NCI-H2171 (cell line): Measurements from ENCODE around the gene ARID3A.
A peak's percentile ranks its signal among the peaks of the same experiment; 100 is the strongest.
"Not testable (repeated sequence)": the region's sequence is repeated elsewhere in the genome, so short reads cannot be mapped to it uniquely, and the experiment has no call there.

Experiments
- DNase-seq: peaks from one replicate; lab custom pipeline; 2025; lab: John Stamatoyannopoulos, UW

ARID3A gene

GRCh38 chr19:947707-948539, 22.1 kb downstream of the ARID3A start:
- DNase-seq: no peak

GRCh38 chr19:948842-949496, 23.1 kb downstream of the ARID3A start:
- no peak for DNase-seq

GRCh38 chr19:950352-951066, 24.7 kb downstream of the ARID3A start:
- no peak for DNase-seq

GRCh38 chr19:952049-952679, 26.3 kb downstream of the ARID3A start:
- DNase-seq: no peak

DNA sequence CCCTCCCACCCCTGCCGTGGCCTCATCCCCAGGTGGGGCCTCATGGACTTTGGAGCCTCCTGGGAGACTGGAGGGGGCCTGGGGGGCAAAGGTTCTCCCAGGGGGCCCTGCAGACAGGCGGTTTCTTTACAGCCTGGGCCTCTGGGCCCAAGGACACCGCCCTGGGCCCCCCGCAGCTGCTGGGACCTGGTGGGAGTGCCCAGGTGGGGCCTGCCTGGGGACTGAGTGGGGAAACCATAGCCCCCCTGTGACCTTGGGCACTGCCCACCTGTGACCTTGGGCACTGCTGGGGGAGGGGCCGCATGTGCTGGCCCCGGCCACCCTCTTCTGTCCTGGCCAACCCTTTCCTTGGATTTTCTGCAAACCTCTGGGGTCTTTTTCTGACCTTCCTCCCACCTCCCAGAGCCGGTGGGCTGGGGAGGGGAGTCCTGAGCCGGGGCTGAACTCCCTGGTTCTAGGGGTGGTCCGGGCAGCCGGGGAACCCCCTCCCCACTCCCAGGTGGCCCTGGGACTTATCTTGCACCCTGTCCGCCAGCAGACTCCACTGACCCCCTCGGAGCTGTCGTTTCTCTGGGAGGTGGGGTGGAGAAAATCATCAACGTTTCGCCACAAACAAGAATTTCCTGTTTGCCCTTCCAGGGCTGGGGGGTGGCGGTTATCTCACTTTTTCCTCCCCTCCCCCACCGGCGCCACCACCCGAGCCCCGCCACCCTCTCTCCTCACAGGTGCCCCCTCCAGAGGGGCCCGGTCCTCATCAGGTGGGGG, 27.0 kb downstream of the ARID3A start:
- no peak for DNase-seq

GRCh38 chr19:953445-954271, 27.8 kb downstream of the ARID3A start:
- DNase-seq: no peak

DNA sequence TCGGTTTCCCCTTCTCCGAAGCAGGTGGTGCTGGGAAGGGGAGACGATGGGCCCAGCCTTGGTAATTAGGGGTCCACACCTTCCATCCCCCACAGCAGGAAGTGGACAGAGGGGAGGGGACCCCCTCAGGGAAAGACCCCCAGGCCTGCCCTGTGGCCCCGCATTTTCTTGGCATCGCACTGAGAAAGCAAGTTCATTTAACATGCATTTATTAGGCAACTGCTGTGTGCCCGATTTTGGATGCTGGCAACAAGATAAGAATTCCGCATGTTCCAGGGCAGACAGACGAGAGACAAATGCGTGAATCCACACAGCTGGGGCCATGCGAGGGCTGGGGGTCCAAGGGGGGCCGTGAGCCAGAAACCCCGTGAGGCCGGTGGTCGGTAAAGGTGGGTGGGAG, 28.4 kb downstream of the ARID3A start:
- DNase-seq: no peak

DNA sequence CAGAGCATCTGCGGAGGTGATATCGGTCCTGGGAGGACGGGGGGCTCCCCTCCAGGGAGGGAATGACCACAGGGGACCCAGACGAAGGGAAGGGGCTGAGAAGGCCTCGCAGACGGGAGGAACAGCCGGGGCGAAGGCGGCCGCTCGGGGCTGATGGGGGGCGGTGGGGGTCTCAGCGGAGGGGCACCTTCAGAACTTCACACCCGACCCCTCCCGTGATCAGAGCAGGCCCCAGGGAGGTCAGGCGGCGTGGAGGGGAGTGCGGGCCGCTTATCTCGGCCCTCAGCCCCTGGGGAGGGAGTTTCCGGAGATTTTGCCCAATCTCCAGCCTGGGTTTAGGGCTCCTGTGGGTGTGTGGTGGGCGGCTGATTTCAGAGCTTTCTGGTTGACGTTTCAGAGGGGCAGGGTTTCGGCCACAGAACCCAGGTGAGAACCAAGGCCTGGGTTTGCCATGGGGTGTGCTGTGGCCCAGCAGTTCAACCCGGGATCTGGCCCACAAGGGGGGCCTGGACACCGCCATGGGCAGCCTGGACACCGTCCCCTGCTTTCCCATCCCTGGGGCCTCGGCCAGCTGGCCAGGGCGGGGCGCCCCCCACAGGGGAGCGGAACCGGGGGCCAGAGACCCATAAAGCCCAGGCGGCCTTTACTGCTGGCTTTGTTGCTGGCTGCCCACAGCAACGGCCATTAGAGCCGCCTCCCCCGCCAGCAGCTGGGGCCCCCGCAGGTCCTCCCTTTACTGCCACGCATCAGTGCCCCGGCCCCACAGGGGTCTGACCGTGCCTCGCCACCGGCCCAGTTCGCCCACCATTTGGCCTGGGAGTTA, 29.0 kb downstream of the ARID3A start:
- DNase-seq: no peak

DNA sequence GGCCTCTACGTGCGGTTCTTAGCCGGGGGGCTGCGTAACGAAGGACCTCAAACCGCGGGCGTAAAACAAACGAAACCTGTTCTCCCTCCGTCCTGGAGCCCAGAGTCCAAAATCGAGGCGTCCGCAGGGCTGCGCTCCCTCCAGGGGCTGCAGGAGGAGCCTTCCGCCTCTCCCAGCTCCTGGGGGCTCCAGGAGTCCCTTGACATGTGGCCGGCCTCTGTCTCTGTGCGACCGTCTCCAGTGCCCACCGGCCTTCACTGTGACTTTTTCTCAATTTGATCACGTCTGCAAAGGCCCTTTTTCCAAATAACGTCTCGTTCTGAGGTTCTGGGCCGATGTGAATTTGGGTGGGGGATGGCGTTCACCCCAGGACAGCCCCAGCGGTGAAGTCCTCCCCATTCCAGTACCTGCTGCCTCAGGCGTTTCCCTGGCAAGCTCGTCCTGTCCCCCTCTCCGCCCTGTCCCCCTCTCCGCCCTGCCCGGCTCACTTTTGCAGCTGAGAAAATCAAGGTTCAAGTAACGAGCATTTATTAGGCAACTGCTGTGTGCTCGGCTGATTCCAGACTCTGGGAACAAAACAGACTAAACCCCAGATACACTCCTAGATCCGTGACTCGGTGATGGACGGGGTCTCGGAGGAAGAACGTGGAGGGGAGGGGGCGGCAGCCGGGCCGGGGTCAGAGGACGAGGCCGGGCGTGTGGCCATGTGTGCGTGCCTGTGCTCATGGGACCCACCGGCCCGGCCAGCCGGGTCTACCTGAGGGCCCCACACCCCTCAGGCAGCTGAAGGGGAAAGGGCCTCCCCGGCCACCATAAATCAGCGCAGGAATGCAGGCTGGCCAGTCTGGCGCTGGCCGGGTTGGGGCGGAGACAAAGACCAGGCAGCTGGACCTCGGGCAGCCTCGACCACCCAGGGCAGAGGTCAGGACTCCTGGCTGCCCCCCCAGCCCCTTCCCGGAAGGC, 30.2 kb downstream of the ARID3A start:
- no peak for DNase-seq

DNA sequence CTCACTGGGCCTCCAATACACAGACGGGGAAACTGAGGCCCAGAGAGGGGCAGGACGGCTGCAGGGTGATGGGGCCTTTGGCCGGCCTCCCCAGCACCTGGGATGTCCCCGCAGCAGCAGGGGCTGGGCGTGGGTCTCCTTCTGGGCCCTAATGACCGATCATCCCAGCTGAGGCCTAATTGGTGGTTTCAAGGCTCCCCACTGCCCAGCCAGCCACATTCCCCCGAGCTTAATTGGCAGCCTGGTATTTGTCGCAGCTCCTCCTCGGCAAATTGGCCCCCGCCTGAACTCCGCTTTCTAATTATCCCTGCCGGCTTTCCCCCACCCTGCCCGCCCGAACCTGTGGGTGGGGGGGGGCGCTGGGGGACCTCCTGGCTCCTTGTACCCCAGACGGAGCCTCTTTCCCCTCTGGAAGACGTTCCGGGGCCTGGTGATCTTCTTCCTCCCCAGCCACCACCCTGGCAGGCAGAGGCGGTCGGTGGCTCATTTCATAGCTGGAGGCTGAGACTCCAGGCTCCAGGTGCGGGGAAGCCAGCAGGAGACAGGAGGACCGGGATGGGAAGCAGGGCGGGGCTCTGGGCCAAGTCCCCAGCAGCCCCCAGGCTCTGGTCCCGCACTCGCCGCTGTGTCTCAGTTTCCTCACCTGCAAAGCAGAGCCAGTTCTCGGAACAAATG, 31.1 kb downstream of the ARID3A start:
- DNase-seq: no peak

- DNase-seq: not testable (repeated sequence)
These were observed 31.7 kb downstream of the ARID3A start for GRCh38 chr19:957578-957977.

DNA sequence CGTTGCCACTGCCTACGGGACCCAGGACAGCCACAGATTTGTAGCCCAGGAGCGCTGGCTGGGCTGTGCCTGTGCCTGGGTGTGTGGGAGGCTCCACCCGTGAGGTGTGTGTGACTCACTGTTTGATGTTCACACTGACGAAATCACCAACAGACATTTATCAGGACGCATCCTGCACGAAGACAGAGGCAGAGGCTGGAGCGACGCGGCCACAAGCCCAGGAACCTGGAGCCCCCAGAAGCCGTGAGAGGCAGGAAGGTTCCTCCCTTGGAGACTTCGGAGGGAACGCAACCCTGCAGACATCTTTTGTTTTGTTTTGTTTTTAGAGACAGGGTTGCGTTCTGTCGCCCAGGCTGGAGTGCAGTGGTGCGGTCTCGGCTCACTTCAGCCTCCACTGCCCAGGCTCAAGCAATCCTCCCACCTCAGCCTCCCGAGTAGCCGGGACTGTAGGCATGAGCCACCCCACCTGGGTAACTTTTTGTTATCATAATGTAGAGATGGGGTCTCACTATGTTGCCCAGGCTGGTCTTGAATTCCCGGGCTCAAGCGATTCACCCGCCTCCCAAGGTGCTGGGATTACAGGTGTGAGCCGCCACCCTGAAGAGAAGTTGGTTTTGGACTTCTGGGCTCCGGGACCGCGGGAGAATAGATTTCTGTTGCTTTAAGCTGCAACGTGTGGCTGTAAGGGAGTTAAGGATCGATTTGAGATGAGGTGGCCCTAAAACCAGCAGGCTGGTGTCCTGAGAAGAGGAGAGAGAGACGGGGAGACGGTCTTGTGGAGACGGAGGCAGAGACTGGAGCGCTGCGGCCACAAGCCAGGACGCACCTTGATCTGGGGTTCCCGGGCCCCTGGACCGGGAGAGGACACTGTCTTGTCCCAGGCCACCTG, 33.4 kb downstream of the ARID3A start:
- DNase-seq: no peak

GRCh38 chr19:960020-960419, 34.2 kb downstream of the ARID3A start:
- DNase-seq: no peak

GRCh38 chr19:960601-960938, 34.7 kb downstream of the ARID3A start:
- DNase-seq: no peak

GRCh38 chr19:961866-962620, 36.2 kb downstream of the ARID3A start:
- peak; percentile 15 for DNase-seq

DNA sequence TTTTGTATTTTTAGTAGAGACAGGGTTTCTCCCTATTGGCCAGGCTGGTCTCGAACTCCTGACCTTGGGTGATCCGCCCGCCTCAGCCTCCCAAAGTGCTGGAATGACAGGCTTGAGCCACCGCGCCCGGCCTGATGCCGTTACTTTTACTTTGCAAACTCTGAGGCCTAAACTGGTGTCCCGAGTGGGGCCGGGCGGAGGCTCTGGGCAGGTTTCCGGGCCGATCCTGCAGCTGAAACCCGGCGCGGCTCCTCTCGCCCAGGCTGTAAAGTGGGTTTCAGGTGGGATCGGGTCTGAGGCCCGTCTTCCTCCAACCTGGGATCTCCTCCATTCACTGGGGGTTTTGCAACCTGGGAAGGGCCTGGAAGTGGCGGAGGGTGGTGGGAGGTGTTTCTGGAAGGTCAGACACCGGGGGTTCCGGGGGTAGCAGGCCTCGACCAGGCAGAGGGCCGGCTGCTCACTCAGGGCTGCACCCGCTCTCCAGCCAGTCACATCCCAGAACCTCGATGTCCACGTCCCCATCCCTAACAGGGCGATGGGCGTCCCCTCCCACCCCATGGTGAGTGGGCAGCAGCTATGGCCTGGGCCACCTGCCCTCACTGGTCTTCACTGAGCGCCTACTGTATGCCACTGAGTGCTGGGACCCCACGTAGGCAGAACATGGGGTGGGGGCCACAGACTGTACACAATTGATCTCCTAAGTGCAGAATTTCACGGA, 37.0 kb downstream of the ARID3A start:
- DNase-seq: no peak
